ENCODE data around the gene SH3TC1. TPM values are rescaled to one million over a fixed set of nuclear protein-coding genes. Genes with fewer than 3 reads are reported as not detected.
A peak's percentile ranks its signal among the peaks of the same experiment; 100 is the strongest.

The SH3TC1 gene
- total and polyA plus RNA-seq, 9 donors: 6.8 to 21.3 (median 9.8) TPM

GRCh38 chr4:8220661-8221450 is 21.8 kb downstream of the SH3TC1 start:
- H3K9me3 ChIP-seq (replicated peaks; ENCODE audit: control insufficient read depth, low read depth, low read length): peaks cover 5% of the 10 kb centered on the region
- no peaks in the 10 kb centered on the region for H3K36me3 ChIP-seq (ENCODE audit: control insufficient read depth, insufficient read depth, low read length)
- 93% methylated on average over 4 of the region's 7 CpGs for WGBS (ENCODE audit: insufficient coverage)
- H3K27me3 ChIP-seq (ENCODE audit: control insufficient read depth, insufficient read depth, low read length): peaks cover 4% of the 10 kb centered on the region
- no peak overlapping the region for H3K27ac ChIP-seq (ENCODE audit: low read length)
- H3K4me1 ChIP-seq (ENCODE audit: control insufficient read depth, insufficient read depth, low read length): peaks cover 21% of the 10 kb centered on the region
- no peak overlapping the region for H3K4me3 ChIP-seq (ENCODE audit: low read length)
- no peak for DNase-seq

- DNase-seq: peak; percentile 61
- peak overlapping the region; percentile 6 for H3K27ac ChIP-seq (ENCODE audit: low read length)
- H3K36me3 ChIP-seq (ENCODE audit: control insufficient read depth, insufficient read depth, low read length): no peaks in the 10 kb centered on the region
Measured at GRCh38 chr4:8221476-8221875, 22.4 kb downstream of the SH3TC1 start.

GRCh38 chr4:8221985-8222384 is 22.9 kb downstream of the SH3TC1 start:
- H3K4me1 ChIP-seq (ENCODE audit: control insufficient read depth, insufficient read depth, low read length): peaks cover 28% of the 10 kb centered on the region
- no peak for DNase-seq
- H3K27ac ChIP-seq (ENCODE audit: low read length): peak overlapping the region; percentile 25
- no peak overlapping the region for H3K4me3 ChIP-seq (ENCODE audit: low read length)
- H3K9me3 ChIP-seq (replicated peaks; ENCODE audit: control insufficient read depth, low read depth, low read length): peaks cover 5% of the 10 kb centered on the region
- no peaks in the 10 kb centered on the region for H3K36me3 ChIP-seq (ENCODE audit: control insufficient read depth, insufficient read depth, low read length)
- peaks cover 3% of the 10 kb centered on the region for H3K27me3 ChIP-seq (ENCODE audit: control insufficient read depth, insufficient read depth, low read length)

More at GRCh38 chr4:8221476-8221875, 22.4 kb downstream of the SH3TC1 start:
- Histone ChIP-seq H3K27me3 (ENCODE audit: control insufficient read depth, insufficient read depth, low read length) (peaks cover 3% of the 10 kb centered on the region), H3K4me1 (ENCODE audit: control insufficient read depth, insufficient read depth, low read length) (peaks cover 27% of the 10 kb centered on the region), H3K9me3 (replicated peaks; ENCODE audit: control insufficient read depth, low read depth, low read length) (peaks cover 5% of the 10 kb centered on the region), H3K4me3 (ENCODE audit: low read length) (no peak overlapping the region)
- WGBS (ENCODE audit: insufficient coverage): 16% methylated on average over 2 of the region's 5 CpGs

- Histone ChIP-seq H3K27me3 (ENCODE audit: control insufficient read depth, insufficient read depth, low read length) (no peaks in the 10 kb centered on the region), H3K36me3 (ENCODE audit: control insufficient read depth, insufficient read depth, low read length) (no peaks in the 10 kb centered on the region), H3K4me1 (ENCODE audit: control insufficient read depth, insufficient read depth, low read length) (peaks cover 33% of the 10 kb centered on the region), H3K4me3 (ENCODE audit: low read length) (no peak overlapping the region), H3K9me3 (replicated peaks; ENCODE audit: control insufficient read depth, low read depth, low read length) (peaks cover 5% of the 10 kb centered on the region), H3K27ac (ENCODE audit: low read length) (no peak overlapping the region)
- no peak for DNase-seq
- WGBS (ENCODE audit: insufficient coverage): 82% methylated on average over 11 of the region's 15 CpGs
Measured at GRCh38 chr4:8222609-8223388, 23.7 kb downstream of the SH3TC1 start.

- Histone ChIP-seq H3K4me1 (ENCODE audit: control insufficient read depth, insufficient read depth, low read length) (peaks cover 37% of the 10 kb centered on the region), H3K27me3 (ENCODE audit: control insufficient read depth, insufficient read depth, low read length) (no peaks in the 10 kb centered on the region), H3K9me3 (replicated peaks; ENCODE audit: control insufficient read depth, low read depth, low read length) (peaks cover 5% of the 10 kb centered on the region), H3K27ac (ENCODE audit: low read length) (no peak overlapping the region), H3K4me3 (ENCODE audit: low read length) (no peak overlapping the region), H3K36me3 (ENCODE audit: control insufficient read depth, insufficient read depth, low read length) (no peaks in the 10 kb centered on the region)
- 74% methylated on average over 4 of the region's 12 CpGs for WGBS (ENCODE audit: insufficient coverage)
- DNase-seq: no peak
Measured at GRCh38 chr4:8224267-8224974, 25.3 kb downstream of the SH3TC1 start.

GRCh38 chr4:8224975-8225625 is 26.0 kb downstream of the SH3TC1 start:
- H3K27me3 ChIP-seq (ENCODE audit: control insufficient read depth, insufficient read depth, low read length): no peaks in the 10 kb centered on the region
- no peak for DNase-seq
- no peak overlapping the region for H3K27ac ChIP-seq (ENCODE audit: low read length)
- WGBS (ENCODE audit: insufficient coverage): 72% methylated on average over 8 of the region's 12 CpGs
- H3K9me3 ChIP-seq (replicated peaks; ENCODE audit: control insufficient read depth, low read depth, low read length): peaks cover 5% of the 10 kb centered on the region
- H3K4me1 ChIP-seq (ENCODE audit: control insufficient read depth, insufficient read depth, low read length): peaks cover 37% of the 10 kb centered on the region
- H3K36me3 ChIP-seq (ENCODE audit: control insufficient read depth, insufficient read depth, low read length): no peaks in the 10 kb centered on the region
- H3K4me3 ChIP-seq (ENCODE audit: low read length): no peak overlapping the region

- no peak for DNase-seq
- WGBS (ENCODE audit: insufficient coverage): 25% methylated on average over 8 of the region's 10 CpGs
- Histone ChIP-seq H3K27ac (ENCODE audit: low read length) (no peak overlapping the region), H3K36me3 (ENCODE audit: control insufficient read depth, insufficient read depth, low read length) (no peaks in the 10 kb centered on the region), H3K9me3 (replicated peaks; ENCODE audit: control insufficient read depth, low read depth, low read length) (peaks cover 4% of the 10 kb centered on the region), H3K4me3 (ENCODE audit: low read length) (no peak overlapping the region), H3K4me1 (ENCODE audit: control insufficient read depth, insufficient read depth, low read length) (peaks cover 34% of the 10 kb centered on the region), H3K27me3 (ENCODE audit: control insufficient read depth, insufficient read depth, low read length) (no peaks in the 10 kb centered on the region)
Measured at GRCh38 chr4:8225706-8226443, 26.8 kb downstream of the SH3TC1 start.

- Histone ChIP-seq H3K4me3 (ENCODE audit: low read length) (no peak overlapping the region), H3K36me3 (ENCODE audit: control insufficient read depth, insufficient read depth, low read length) (no peaks in the 10 kb centered on the region), H3K27ac (ENCODE audit: low read length) (no peak overlapping the region), H3K4me1 (ENCODE audit: control insufficient read depth, insufficient read depth, low read length) (peaks cover 34% of the 10 kb centered on the region), H3K9me3 (replicated peaks; ENCODE audit: control insufficient read depth, low read depth, low read length) (no peaks in the 10 kb centered on the region), H3K27me3 (ENCODE audit: control insufficient read depth, insufficient read depth, low read length) (no peaks in the 10 kb centered on the region)
- 63% methylated on average over 31 of the region's 31 CpGs for WGBS (ENCODE audit: insufficient coverage)
- DNase-seq: no peak
Measured at GRCh38 chr4:8227201-8227770, 28.2 kb downstream of the SH3TC1 start.

- Histone ChIP-seq H3K27me3 (ENCODE audit: control insufficient read depth, insufficient read depth, low read length) (no peaks in the 10 kb centered on the region), H3K4me3 (ENCODE audit: low read length) (no peak overlapping the region), H3K36me3 (ENCODE audit: control insufficient read depth, insufficient read depth, low read length) (no peaks in the 10 kb centered on the region), H3K27ac (ENCODE audit: low read length) (no peak overlapping the region), H3K4me1 (ENCODE audit: control insufficient read depth, insufficient read depth, low read length) (peaks cover 34% of the 10 kb centered on the region), H3K9me3 (replicated peaks; ENCODE audit: control insufficient read depth, low read depth, low read length) (no peaks in the 10 kb centered on the region)
- DNase-seq: no peak
- WGBS (ENCODE audit: insufficient coverage): 82% methylated on average over 26 of the region's 27 CpGs
Measured at GRCh38 chr4:8227771-8228318, 28.8 kb downstream of the SH3TC1 start.

Data from muscle of leg (tissue), 11 donors.